ENCODE measurements around the gene KCMF1.

DNA sequence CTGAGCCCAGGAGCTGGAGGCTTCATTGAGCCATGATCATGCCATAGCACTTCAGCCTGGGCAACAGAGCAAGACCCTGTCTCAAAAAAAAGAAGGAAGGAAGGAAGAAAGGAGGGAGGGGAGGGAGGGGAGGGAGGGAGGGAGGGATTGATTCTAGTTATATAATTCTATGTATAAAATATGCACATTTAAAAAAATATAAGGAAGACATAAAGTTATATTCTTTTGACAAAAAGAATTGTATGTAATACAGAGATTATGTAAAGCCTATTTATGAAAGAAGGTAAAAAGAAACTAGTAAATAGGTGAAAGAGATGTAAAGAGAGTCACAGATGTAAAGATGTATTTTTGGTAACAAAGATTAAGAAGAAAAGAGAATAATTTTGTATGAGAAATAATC is 48.0 kb upstream of the KCMF1 start:
- TF ChIP-seq CHD2 (IDR thresholded peaks at IDR 0.05; ENCODE audit: low read length, partially characterized antibody) (no peak), FOXM1 (IDR thresholded peaks at IDR 0.05; ENCODE audit: low read depth) (no peak), POLR2AphosphoS5 (IDR thresholded peaks at IDR 0.05; ENCODE audit: low read depth, low read length) (no peak)
- TF ChIP-seq, protein P1, sequence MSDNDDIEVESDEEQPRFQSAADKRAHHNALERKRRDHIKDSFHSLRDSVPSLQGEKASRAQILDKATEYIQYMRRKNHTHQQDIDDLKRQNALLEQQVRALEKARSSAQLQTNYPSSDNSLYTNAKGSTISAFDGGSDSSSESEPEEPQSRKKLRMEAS (IDR thresholded peaks at IDR 0.05; ENCODE audit: low read depth), result no peak
- TF ChIP-seq, protein P2, sequence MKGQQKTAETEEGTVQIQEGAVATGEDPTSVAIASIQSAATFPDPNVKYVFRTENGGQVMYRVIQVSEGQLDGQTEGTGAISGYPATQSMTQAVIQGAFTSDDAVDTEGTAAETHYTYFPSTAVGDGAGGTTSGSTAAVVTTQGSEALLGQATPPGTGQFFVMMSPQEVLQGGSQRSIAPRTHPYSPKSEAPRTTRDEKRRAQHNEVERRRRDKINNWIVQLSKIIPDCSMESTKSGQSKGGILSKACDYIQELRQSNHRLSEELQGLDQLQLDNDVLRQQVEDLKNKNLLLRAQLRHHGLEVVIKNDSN (IDR thresholded peaks at IDR 0.05; ENCODE audit: borderline replicate concordance, low read depth), result no peak
- TF ChIP-seq, protein P3, sequence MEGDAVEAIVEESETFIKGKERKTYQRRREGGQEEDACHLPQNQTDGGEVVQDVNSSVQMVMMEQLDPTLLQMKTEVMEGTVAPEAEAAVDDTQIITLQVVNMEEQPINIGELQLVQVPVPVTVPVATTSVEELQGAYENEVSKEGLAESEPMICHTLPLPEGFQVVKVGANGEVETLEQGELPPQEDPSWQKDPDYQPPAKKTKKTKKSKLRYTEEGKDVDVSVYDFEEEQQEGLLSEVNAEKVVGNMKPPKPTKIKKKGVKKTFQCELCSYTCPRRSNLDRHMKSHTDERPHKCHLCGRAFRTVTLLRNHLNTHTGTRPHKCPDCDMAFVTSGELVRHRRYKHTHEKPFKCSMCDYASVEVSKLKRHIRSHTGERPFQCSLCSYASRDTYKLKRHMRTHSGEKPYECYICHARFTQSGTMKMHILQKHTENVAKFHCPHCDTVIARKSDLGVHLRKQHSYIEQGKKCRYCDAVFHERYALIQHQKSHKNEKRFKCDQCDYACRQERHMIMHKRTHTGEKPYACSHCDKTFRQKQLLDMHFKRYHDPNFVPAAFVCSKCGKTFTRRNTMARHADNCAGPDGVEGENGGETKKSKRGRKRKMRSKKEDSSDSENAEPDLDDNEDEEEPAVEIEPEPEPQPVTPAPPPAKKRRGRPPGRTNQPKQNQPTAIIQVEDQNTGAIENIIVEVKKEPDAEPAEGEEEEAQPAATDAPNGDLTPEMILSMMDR (IDR thresholded peaks at IDR 0.05), result no peak
